ENCODE results near the gene SRSF2. TPM values are rescaled to one million over a fixed set of nuclear protein-coding genes. Genes with fewer than 3 reads are reported as not detected.
"Not testable (repeated sequence)": the region's sequence is repeated elsewhere in the genome, so short reads cannot be mapped to it uniquely, and the experiment has no call there.

Gene SRSF2
- total RNA-seq, 1 donor, result 109 TPM

- TF ChIP-seq, protein P1, sequence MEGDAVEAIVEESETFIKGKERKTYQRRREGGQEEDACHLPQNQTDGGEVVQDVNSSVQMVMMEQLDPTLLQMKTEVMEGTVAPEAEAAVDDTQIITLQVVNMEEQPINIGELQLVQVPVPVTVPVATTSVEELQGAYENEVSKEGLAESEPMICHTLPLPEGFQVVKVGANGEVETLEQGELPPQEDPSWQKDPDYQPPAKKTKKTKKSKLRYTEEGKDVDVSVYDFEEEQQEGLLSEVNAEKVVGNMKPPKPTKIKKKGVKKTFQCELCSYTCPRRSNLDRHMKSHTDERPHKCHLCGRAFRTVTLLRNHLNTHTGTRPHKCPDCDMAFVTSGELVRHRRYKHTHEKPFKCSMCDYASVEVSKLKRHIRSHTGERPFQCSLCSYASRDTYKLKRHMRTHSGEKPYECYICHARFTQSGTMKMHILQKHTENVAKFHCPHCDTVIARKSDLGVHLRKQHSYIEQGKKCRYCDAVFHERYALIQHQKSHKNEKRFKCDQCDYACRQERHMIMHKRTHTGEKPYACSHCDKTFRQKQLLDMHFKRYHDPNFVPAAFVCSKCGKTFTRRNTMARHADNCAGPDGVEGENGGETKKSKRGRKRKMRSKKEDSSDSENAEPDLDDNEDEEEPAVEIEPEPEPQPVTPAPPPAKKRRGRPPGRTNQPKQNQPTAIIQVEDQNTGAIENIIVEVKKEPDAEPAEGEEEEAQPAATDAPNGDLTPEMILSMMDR (IDR thresholded peaks at IDR 0.05; ENCODE audit: insufficient read depth, low read length), result no peak
- no peak overlapping the region for H3K4me3 ChIP-seq (ENCODE audit: low read depth, low read length)
- no peak for DNase-seq (ENCODE audit: low read depth)
Measured at GRCh38 chr17:76704805-76705204, 32.3 kb downstream of the SRSF2 start.

DNA sequence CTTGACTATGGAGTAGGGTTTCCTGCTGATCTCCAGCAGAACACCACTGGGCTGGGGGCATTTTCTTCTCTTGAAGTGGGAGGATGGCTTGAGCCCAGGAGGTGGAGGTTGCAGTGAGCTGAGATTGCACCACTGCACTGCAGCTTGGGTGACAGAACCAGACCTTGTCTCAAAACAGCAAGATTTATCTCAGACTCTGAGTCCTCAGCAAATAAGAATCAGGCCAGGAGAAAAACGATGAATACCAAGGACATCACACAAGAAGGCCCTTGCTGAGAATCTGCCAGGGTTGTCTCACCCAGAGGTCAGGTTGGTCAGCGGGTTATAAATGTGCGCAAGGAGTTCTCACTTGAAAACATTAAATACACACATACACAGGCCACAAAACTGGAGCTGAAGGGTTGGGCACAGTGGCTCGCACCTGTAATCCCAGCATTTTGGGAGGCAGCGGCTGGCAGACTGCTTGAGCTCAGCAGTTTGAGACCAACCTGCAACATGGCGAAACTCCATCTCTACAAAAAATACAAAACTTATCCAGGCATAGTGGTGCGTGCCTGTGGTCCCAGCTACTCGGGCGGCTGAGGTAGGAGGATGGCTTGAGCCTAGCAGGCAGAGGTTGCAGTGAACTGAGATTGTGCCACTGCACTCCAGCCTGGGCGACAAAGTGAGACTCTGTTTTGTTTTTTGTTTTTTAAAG lies 34.0 kb downstream of the SRSF2 start:
- TF ChIP-seq, protein P1 (IDR thresholded peaks at IDR 0.05; ENCODE audit: insufficient read depth, low read length), result no peak
- no peak for DNase-seq (ENCODE audit: low read depth)

DNA sequence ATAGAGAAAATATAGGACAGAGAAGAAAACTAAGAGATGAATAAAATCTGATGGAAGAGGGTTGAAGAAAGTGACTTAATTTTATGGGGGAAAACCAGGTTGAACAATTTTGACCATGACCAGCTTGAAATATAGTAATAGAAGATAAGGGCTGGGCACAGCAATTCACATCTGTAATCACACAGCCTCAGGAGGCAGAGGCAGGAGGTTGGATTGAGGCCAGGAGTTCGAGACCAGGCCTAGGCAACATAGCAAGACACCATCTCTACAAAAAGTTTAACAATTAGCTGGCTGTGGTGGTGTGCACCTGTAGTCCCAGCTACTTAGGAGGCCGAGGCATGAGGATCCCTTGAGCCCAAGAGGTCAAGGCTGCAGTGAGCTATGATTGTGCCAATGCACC lies 35.1 kb downstream of the SRSF2 start:
- TF ChIP-seq, protein P1 (IDR thresholded peaks at IDR 0.05; ENCODE audit: insufficient read depth, low read length), result no peak
- DNase-seq (ENCODE audit: low read depth), result no peak
- no peak overlapping the region for H3K4me3 ChIP-seq (ENCODE audit: low read depth, low read length)

More for the DNA sequence above, 34.0 kb downstream of the SRSF2 start:
- no peak overlapping the region for H3K4me3 ChIP-seq (ENCODE audit: low read depth, low read length)

GRCh38 chr17:76701471-76701967 lies 35.6 kb downstream of the SRSF2 start:
- no peak for DNase-seq (ENCODE audit: low read depth)
- no peak overlapping the region for H3K4me3 ChIP-seq (ENCODE audit: low read depth, low read length)
- TF ChIP-seq, protein P1 (IDR thresholded peaks at IDR 0.05; ENCODE audit: insufficient read depth, low read length), result no peak

DNA sequence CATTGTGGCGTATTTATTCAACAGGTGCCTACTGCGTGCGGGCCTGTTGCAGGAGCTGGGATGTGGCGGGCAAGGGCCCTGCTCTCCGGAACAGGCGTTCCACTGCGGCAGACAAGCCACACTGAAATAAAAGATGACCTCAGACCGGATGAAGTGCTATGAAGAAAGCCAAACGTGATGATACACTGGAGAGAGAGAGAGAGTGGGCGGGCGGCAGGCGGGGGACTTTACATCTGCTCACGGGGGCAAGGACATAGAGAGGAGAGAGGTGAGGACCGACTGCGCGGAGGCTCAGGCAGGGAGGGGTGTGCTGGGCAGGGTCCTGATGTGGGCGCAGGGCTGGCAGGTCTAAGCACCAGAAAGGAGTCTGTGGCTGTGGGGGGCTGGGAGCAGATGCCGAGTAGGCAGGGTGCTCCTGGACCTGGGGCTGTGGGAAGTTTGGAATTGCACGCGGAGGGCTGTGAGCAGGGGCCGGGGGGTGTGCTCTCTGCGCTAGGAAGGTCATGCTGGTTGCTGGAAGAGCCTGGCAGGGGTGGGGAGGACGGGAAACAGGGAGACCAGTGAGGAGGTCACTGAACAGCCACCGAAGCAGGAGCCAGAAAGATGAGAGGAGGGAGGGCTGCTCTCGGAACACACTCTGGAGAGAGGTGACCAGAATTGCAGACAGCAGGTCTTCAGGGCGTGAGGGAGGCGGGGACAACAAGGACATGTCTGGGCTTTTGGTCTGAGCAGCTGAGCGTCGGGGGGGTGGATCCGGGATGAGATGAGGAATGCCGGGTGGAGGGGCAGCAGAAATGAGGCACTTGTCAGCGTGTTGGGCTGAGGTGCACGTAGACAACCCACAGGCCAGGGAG lies 36.3 kb downstream of the SRSF2 start:
- TF ChIP-seq, protein P1 (IDR thresholded peaks at IDR 0.05; ENCODE audit: insufficient read depth, low read length), result no peak

DNA sequence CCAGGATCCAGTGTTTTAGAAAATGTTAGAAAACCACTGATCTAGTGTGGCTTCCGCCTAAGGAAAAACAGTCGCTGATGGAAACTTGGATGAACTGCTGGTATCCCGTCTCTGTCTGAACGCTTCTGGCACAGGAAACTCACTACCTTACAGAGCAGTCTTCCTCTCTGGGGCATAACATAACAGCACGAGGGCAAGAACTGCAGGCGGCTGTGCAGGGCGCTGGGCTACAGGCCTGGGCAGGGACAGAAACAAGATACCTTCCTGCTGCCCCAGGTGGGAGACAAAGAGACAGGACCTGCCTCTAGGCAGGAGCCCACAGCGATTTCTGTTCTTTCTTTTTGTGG lies 36.9 kb downstream of the SRSF2 start:
- peak overlapping the region; percentile 6 for H3K4me3 ChIP-seq (ENCODE audit: low read depth, low read length)
- peak; percentile 28 for DNase-seq (ENCODE audit: low read depth)
- TF ChIP-seq, protein P1 (IDR thresholded peaks at IDR 0.05; ENCODE audit: insufficient read depth, low read length), result no peak

More for the DNA sequence above, 36.3 kb downstream of the SRSF2 start:
- peak; percentile 83 for DNase-seq (ENCODE audit: low read depth)
- H3K4me3 ChIP-seq (ENCODE audit: low read depth, low read length), result peak overlapping the region; percentile 44

DNA sequence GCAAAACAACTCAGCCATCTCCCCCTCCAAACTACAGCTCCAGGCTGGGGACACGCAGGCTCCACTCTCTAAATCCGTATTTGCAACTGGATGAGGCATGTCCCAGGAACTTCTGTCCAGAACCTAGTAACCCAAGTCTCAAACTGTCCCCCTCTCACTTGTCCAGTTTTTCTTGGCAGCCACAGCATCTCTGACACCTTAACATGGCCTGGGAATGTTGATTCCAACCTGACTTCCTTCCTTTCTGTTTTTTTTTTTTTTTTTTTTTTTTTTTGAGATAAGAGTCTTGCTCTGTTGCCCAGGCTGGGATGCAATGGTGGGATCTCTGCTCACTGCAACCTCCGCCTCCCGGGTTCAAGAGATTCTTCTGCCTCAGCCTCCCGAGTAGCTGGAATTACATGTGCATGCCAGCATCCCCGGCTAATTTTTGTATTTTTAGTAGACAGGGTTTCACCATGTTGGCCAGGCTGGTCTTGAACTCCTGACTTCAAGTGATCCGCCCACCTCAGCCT lies 38.6 kb downstream of the SRSF2 start:
- not testable (repeated sequence) for DNase-seq (ENCODE audit: low read depth)

More for the DNA sequence above, 38.6 kb downstream of the SRSF2 start:
- H3K4me3 ChIP-seq (ENCODE audit: low read depth, low read length), result not testable (repeated sequence)

Measured in fibroblast of the aortic adventitia (primary cell).